GM06990 (cell line): ENCODE measurements around the gene ZNF333.
A peak's percentile ranks its signal among the peaks of the same experiment; 100 is the strongest.
"Not testable (repeated sequence)": the region's sequence is repeated elsewhere in the genome, so short reads cannot be mapped to it uniquely, and the experiment has no call there.

ENCODE experiments used
- DNase-seq: peaks from one replicate; pipeline ENCODE4 v3.0.0-alpha.2; 2011; ENCODE audit not compliant: insufficient read length; ENCODE audit errors: extremely low read depth
- H3K27me3 ChIP-seq: replicated peaks from 2 replicates; pipeline ENCODE4 v1.6.0; 2011; ENCODE audit warnings: low read length; ENCODE audit not compliant: control insufficient read depth, insufficient read depth
- H3K36me3 ChIP-seq: 2 replicates; pipeline ENCODE4 v1.5.1; 2011; ENCODE audit warnings: low read length; ENCODE audit not compliant: control insufficient read depth, insufficient read depth
- H3K4me3 ChIP-seq: replicated peaks from 2 replicates; pipeline ENCODE4 v1.5.1; 2011; ENCODE audit warnings: low read depth, mild to moderate bottlenecking, control low read depth, low read length
- TF ChIP-seq, protein P1 (sequence below): IDR thresholded peaks from 2 replicates; pipeline ENCODE4 v1.5.1; 2011; ENCODE audit warnings: low read length, control low read depth, mild to moderate bottlenecking, inconsistent platforms; ENCODE audit not compliant: insufficient read depth, poor library complexity, severe bottlenecking

Gene ZNF333

DNA sequence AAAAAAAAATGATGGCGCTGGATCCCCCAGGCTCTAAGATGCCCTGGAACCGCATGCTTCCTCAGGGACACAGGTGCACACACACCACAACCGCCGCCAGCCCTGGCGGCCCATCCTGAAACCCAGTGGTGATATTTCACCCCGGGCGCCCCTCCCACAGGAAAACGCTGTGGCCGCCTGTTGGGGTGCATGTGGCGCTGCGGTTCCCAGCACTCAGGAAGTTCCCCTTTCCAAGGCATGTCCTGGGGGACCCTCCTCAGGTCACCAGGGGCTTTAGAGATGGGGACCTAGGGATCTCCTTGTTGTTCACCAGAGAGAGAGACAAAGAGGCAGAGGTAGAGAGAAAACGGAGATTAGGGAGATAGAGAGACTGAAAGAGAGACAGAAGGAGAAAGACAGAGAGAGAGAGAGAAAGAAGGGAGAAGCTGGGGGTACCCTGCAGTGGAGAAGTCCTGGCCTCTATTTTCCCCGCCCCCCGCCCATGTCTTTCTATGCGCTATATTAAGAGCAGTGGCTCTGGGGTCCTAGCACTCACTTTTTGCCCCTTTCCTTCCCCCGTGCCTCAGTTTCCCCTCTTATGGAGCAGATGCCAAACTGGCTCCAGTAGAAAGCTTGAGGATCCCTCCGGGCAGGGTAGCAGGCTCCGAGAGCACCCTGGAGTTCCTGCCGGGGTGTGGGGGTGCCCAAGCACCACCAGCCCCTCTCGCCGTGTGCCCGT is 86.2 kb downstream of the ZNF333 start:
- TF ChIP-seq, protein P1, sequence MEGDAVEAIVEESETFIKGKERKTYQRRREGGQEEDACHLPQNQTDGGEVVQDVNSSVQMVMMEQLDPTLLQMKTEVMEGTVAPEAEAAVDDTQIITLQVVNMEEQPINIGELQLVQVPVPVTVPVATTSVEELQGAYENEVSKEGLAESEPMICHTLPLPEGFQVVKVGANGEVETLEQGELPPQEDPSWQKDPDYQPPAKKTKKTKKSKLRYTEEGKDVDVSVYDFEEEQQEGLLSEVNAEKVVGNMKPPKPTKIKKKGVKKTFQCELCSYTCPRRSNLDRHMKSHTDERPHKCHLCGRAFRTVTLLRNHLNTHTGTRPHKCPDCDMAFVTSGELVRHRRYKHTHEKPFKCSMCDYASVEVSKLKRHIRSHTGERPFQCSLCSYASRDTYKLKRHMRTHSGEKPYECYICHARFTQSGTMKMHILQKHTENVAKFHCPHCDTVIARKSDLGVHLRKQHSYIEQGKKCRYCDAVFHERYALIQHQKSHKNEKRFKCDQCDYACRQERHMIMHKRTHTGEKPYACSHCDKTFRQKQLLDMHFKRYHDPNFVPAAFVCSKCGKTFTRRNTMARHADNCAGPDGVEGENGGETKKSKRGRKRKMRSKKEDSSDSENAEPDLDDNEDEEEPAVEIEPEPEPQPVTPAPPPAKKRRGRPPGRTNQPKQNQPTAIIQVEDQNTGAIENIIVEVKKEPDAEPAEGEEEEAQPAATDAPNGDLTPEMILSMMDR, result no peak
- DNase-seq, result peak; percentile 54
- no peaks in the 10 kb centered on the region; the same call in 1 of the 2 replicates for H3K27me3 ChIP-seq
- no peaks in the 10 kb centered on the region for H3K36me3 ChIP-seq
- peak overlapping the region; percentile 35 for H3K4me3 ChIP-seq

DNA sequence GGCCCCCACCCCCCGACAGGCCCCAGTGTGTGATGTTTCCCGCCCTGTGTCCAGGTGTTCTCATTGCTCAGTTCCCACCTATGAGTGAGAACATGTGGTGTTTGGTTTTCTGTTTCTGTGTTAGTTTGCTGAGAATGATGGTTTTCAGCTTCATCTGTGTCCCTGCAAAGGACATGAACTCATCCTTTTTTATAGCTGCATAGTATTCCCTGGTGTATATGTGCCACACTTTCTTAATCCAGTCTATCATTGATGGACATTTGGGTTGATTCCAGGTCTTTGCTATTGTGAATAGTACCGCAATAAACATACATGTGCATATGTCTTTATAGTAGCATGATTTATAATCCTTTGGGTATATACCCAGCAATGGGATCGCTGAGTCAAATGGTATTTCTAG is 87.8 kb downstream of the ZNF333 start:
- H3K36me3 ChIP-seq, DNase-seq: not testable (repeated sequence)

DNA sequence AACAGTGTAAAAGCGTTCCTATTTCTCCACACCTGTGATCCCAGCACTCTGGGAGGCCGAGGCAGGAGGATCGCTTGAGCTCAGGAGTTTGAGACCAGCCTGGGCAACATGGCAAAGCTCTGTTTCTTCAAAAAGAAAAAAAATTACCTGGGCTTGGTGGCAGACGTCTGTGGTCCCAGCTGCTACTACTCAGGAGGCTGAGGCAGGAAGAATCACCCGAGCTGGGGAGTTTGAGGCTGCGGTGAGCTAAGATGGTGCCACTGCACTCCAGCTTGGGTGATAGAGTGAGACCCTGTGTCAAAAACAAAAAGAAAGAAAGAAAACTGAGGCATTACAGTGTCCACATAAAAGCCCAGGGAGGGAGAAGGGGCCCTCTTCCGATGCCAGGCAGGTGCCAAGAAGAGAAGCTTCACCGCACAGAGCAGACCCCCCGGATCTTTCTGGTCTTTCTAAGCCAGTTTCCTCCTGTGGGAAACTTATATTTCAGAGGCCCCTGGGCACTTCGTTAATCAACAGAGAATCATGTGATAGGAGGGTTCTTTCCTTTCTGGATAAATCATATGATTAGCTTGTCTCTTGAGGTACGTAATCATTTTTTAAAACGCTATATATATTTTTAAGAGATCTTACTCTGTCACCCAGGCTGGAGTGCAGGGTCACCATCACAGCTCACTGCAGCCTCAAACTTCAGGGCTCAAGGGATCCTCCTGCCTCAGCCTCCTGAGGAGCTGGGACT is 88.4 kb downstream of the ZNF333 start, which contains the start of gene ADGRE2:
ADGRE2 (minus strand) TSS at position 451 of the 736 bp plus-strand sequence. CDS start 1,804 bp downstream, outside the sequence.
- not testable (repeated sequence) for H3K4me3 ChIP-seq, H3K36me3 ChIP-seq, H3K27me3 ChIP-seq, DNase-seq

More for the DNA sequence above, 87.8 kb downstream of the ZNF333 start:
- not testable (repeated sequence) for H3K27me3 ChIP-seq, H3K4me3 ChIP-seq

DNA sequence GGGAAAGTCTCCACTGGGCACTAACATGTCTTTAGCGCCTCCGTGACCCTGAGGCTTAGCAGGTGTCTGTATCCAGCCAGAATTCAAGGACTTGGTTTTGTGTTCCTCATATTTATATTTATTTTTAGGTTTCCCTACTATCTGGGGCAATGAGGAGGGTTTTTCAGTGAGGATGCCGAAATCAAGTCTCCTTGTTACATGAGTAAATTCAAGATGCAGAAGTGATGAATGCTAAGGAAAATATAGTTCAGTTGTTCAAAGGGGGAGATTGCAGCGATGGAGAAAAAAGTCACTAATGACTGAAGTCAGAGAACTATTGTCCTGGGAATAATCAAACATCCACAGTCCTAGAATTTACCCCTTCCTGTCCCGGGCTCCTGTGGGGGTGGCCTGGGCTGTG is 89.3 kb downstream of the ZNF333 start:
- TF ChIP-seq, protein P1, result no peak
- DNase-seq, result no peak
- Histone ChIP-seq H3K36me3 (no peaks in the 10 kb centered on the region), H3K27me3 (no peaks in the 10 kb centered on the region; the same call in 1 of the 2 replicates), H3K4me3 (no peak overlapping the region)

DNA sequence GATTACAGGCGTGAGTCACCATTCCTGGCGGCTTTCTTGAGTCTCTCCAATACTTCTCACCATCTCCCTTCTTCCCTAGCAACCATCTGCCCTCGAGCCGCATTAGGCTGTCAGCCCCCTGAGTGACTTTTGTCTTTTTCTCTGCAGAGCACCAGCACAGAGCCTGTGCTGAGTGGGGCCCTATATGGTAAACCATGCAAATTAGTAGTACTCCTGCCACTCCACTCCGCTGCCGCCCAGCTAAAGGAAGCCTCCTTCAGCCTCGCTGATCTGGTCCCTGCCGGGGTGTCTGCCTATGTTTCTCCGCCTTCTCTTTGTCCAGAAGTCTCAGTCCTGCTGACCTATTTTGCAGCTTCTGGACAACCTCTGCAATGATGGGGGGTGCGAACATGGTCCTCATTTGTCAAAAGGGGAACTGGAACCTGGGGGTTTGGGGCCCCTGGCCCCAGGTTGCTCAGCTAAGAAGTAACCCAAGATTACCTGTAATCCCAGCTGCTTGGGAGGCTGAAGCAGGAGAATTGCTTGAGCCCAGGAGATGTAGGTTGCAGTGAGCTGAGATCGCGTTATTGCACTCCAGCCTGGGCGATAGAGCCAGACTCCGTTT is 90.9 kb downstream of the ZNF333 start:
- H3K4me3 ChIP-seq, H3K27me3 ChIP-seq, H3K36me3 ChIP-seq: not testable (repeated sequence)
- DNase-seq, result peak; percentile 36

DNA sequence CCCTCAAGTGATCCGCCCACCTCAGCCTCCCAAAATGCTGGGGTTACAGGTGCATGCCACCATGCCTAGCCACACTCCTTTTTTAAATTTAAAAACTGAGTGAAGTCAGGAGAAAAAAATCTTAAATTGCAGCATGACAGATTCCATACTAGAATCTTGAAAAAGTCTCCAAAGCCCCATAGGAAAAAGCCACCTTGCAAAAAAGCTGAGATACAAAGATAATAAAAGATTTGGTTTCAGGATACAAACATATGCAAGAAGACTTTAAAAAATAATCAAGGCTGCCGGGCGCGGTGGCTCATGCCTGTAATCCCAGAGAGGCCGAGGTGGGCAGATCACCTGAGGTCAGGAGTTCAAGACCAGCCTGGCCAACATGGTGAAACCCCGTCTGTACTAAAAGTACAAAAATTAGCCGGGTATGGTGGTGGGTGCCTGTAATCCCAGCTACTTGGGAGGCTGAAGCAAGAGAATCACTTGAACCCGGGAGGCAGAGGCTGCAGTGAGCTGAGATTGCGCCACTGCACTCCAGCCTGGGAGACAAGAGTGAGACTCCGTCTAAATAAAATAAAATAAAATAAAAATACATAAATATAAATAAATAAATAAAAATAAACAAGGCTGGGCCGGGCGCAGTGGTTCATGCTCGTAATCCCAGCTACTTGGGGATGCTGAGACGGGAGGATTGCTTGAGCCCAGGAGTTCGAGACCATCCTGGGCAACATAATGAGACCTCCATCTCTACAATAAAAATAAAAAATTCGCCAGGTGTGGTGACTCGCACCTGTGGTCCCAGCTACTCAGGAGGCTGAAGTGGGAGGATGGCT is 92.1 kb downstream of the ZNF333 start:
- H3K4me3 ChIP-seq, H3K27me3 ChIP-seq, H3K36me3 ChIP-seq, DNase-seq: not testable (repeated sequence)

DNA sequence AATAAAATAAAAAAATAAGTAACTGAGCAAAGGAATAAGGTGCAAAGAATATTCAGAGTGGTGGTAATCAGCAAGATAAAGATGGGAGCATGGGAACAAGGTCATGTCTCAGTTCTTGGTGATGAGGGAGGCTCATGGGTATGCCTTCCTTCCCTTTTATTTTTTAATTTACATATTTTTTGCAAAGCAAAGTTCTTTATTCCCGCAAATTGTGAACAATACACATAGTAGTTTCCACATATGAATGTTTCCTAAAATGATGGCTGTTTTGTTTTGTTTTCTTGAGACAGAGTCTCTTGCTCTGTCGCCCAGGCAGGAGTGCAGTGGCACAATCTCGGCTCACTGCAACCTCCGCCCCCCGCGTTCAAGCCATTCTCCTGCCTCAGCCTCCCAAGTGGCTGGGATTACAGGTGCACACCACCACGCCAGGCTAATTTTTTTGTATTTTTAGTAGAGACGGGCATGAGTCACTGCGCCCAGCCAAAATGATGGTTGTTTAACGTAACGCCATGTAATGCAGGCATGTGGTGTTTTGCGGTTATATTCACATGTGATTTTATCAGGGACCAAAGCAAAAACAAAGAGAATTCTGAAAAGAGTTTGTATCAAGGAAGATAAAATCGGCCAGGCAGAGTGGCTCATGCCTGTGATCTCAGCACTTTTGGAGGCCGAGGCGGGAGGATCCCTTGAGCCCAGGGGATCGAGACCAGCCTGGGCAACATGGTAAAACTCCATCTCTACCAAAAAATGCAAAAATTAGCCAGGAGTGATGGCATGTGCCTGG is 93.0 kb downstream of the ZNF333 start:
- DNase-seq, result no peak
- Histone ChIP-seq H3K27me3 (no peaks in the 10 kb centered on the region), H3K4me3 (no peak overlapping the region), H3K36me3 (no peaks in the 10 kb centered on the region)
- TF ChIP-seq, protein P1, result no peak
